Measurements from ENCODE around the gene PIM2. TPM values are rescaled to one million over a fixed set of nuclear protein-coding genes. Genes with fewer than 3 reads are reported as not detected.

The PIM2 gene
- total RNA-seq, 2 donors from 2014 or later, result 2.3 to 7.9 TPM

GRCh38 chrX:48917139-48918001 is 1.5 kb downstream of the PIM2 start:
- TF ChIP-seq CTCF (IDR thresholded peaks at IDR 0.05) (peak; percentile 73 to 97 (median 96)), POLR2A (IDR thresholded peaks at IDR 0.05) (peak in 1 of 3 donors; percentile 3)
- WGBS, 2 donors, result 20 to 52% methylated on average over 6 to 26 of the region's 27 CpGs
- Histone ChIP-seq H3K9me3 (no peaks in the 10 kb centered on the region), H3K4me1 (peaks cover 25% of the 10 kb centered on the region), H3K27ac (peak overlapping the region in 2 of 4 donors; percentile 41 to 85), H3K4me3 (no peak overlapping the region), H3K36me3 (replicated peaks in 1 of 2; ENCODE audit: insufficient read depth in 1 of 2, low read depth in 2 of 2) (no peaks in the 10 kb centered on the region), H3K27me3 (no peaks in the 10 kb centered on the region)
- ATAC-seq (peak; percentile 79), DNase-seq (peak; percentile 90 to 93 (median 92))
- intact Hi-C loops (cut with DNase I), result no loop called here

GRCh38 chrX:48914593-48915493 is 4.0 kb downstream of the PIM2 start:
- intact Hi-C loops (cut with DNase I), result no loop called here
- no peak for DNase-seq
- Histone ChIP-seq H3K4me3 (no peak overlapping the region), H3K36me3 (replicated peaks in 1 of 2; ENCODE audit: insufficient read depth in 1 of 2, low read depth in 2 of 2) (no peaks in the 10 kb centered on the region), H3K9me3 (no peaks in the 10 kb centered on the region), H3K4me1 (peaks cover 36% of the 10 kb centered on the region), H3K27me3 (no peaks in the 10 kb centered on the region), H3K27ac (no peak overlapping the region)
- 78 to 81% methylated on average over 5 to 11 of the region's 13 CpGs for WGBS, 2 donors
- TF ChIP-seq POLR2A (IDR thresholded peaks at IDR 0.05), result no peak
- TF ChIP-seq CTCF (IDR thresholded peaks at IDR 0.05), result no peak
- no peak for ATAC-seq

- Histone ChIP-seq H3K4me3 (no peak overlapping the region), H3K36me3 (replicated peaks in 1 of 2; ENCODE audit: insufficient read depth in 1 of 2, low read depth in 2 of 2) (no peaks in the 10 kb centered on the region), H3K27me3 (no peaks in the 10 kb centered on the region), H3K9me3 (no peaks in the 10 kb centered on the region), H3K4me1 (peaks cover 30% of the 10 kb centered on the region), H3K27ac (no peak overlapping the region)
- WGBS, 2 donors, result 67 to 76% methylated on average over 1 to 2 of the region's 5 CpGs
- DNase-seq, result no peak
- ATAC-seq, result no peak
- intact Hi-C loops (cut with DNase I), result no loop called here
- TF ChIP-seq CTCF (IDR thresholded peaks at IDR 0.05) (no peak), POLR2A (IDR thresholded peaks at IDR 0.05) (no peak)
Measured at GRCh38 chrX:48913605-48914366, 5.0 kb downstream of the PIM2 start.

- Histone ChIP-seq H3K9me3 (no peaks in the 10 kb centered on the region), H3K27ac (peak within 1 kb of the TSS; percentile 43 to 91 (median 81)), H3K36me3 (replicated peaks in 1 of 2; ENCODE audit: insufficient read depth in 1 of 2, low read depth in 2 of 2) (no peaks in the 10 kb centered on the region), H3K4me1 (peaks cover 17% of the 10 kb centered on the region), H3K27me3 (no peaks in the 10 kb centered on the region), H3K4me3 (peak within 1 kb of the TSS; percentile 25 to 52)
- TF ChIP-seq POLR2A (IDR thresholded peaks at IDR 0.05), result peak; percentile 28 to 74 (median 73)
- peak in 1 of 7 experiments; percentile 1 for TF ChIP-seq CTCF (IDR thresholded peaks at IDR 0.05)
- intact Hi-C loops (cut with DNase I), result no loop called here
- WGBS, 2 donors, result 0% methylated on average over 24 to 42 of the region's 60 CpGs
- ATAC-seq, result peak; percentile 90
- peak; percentile 81 to 86 (median 84) for DNase-seq
Measured at GRCh38 chrX:48911412-48912182, 7.2 kb downstream of the PIM2 start, which contains the start of gene SLC35A2. SLC35A2 (minus strand) TSS chrX:48911646; CDS start chrX:48911636, 10 bp downstream.
